ENCODE results near the gene GIGYF2.

Gene GIGYF2

GRCh38 chr2:232794981-232795380 is 97.8 kb downstream of the GIGYF2 start:
- intact Hi-C loops (cut with DNase I; ENCODE audit: low total_unique reads) = no loop called here
- no peak overlapping the region for H3K27ac ChIP-seq
- TF ChIP-seq CTCF (IDR thresholded peaks at IDR 0.05) = no peak
- H3K4me3 ChIP-seq = no peak overlapping the region
- peaks cover 0 to 2% (median under 1%) of the 10 kb centered on the region in 4 donors for H3K4me1 ChIP-seq
- no peak for DNase-seq
- H3K27me3 ChIP-seq = no peaks in the 10 kb centered on the region
- H3K36me3 ChIP-seq = peaks cover 65 to 80% (median 78%) of the 10 kb centered on the region in 3 donors
- no peaks in the 10 kb centered on the region for H3K9me3 ChIP-seq

- H3K4me1 ChIP-seq = peaks cover 0 to 4% (median 1%) of the 10 kb centered on the region in 4 donors
- H3K9me3 ChIP-seq = no peaks in the 10 kb centered on the region
- intact Hi-C loops (cut with DNase I; ENCODE audit: low total_unique reads) = no loop called here
- H3K4me3 ChIP-seq = no peak overlapping the region
- no peak overlapping the region for H3K27ac ChIP-seq
- DNase-seq = no peak
- peaks cover 65 to 77% (median 75%) of the 10 kb centered on the region in 3 donors for H3K36me3 ChIP-seq
- TF ChIP-seq CTCF (IDR thresholded peaks at IDR 0.05) = no peak
- no peaks in the 10 kb centered on the region for H3K27me3 ChIP-seq
Measured at GRCh38 chr2:232795920-232796319, 98.8 kb downstream of the GIGYF2 start.

GRCh38 chr2:232798187-232798586 is 101.1 kb downstream of the GIGYF2 start:
- peaks cover 62 to 75% (median 66%) of the 10 kb centered on the region in 3 donors for H3K36me3 ChIP-seq
- TF ChIP-seq CTCF (IDR thresholded peaks at IDR 0.05) = no peak
- no peak for DNase-seq
- H3K27me3 ChIP-seq = no peaks in the 10 kb centered on the region
- H3K9me3 ChIP-seq = peaks cover 0 to 9% (median 0%) of the 10 kb centered on the region in 3 donors
- no peak overlapping the region for H3K4me3 ChIP-seq
- H3K4me1 ChIP-seq = peaks cover 0 to 4% (median 1%) of the 10 kb centered on the region in 4 donors
- intact Hi-C loops (cut with DNase I; ENCODE audit: low total_unique reads) = no loop called here
- H3K27ac ChIP-seq = no peak overlapping the region

GRCh38 chr2:232800166-232800565 is 103.0 kb downstream of the GIGYF2 start:
- no peak for DNase-seq
- no peak for TF ChIP-seq CTCF (IDR thresholded peaks at IDR 0.05)
- H3K4me1 ChIP-seq = peaks cover 0 to 4% (median 1%) of the 10 kb centered on the region in 4 donors
- H3K27me3 ChIP-seq = no peaks in the 10 kb centered on the region
- peaks cover 46 to 56% (median 48%) of the 10 kb centered on the region in 3 donors for H3K36me3 ChIP-seq
- peaks cover 0 to 9% (median 0%) of the 10 kb centered on the region in 3 donors for H3K9me3 ChIP-seq
- intact Hi-C loops (cut with DNase I; ENCODE audit: low total_unique reads) = no loop called here
- H3K4me3 ChIP-seq = no peak overlapping the region
- no peak overlapping the region for H3K27ac ChIP-seq

- H3K4me3 ChIP-seq = no peak overlapping the region
- TF ChIP-seq CTCF (IDR thresholded peaks at IDR 0.05) = no peak
- no peak overlapping the region for H3K27ac ChIP-seq
- intact Hi-C loops (cut with DNase I; ENCODE audit: low total_unique reads) = no loop called here
- no peak for DNase-seq
- H3K4me1 ChIP-seq = peaks cover 0 to 4% (median 1%) of the 10 kb centered on the region in 4 donors
- H3K27me3 ChIP-seq = no peaks in the 10 kb centered on the region
- peaks cover 0 to 9% (median 0%) of the 10 kb centered on the region in 3 donors for H3K9me3 ChIP-seq
- peaks cover 36 to 50% (median 39%) of the 10 kb centered on the region in 3 donors for H3K36me3 ChIP-seq
Measured at GRCh38 chr2:232802091-232802490, 105.0 kb downstream of the GIGYF2 start.
